ENCODE data around the gene FGF12.

DNA sequence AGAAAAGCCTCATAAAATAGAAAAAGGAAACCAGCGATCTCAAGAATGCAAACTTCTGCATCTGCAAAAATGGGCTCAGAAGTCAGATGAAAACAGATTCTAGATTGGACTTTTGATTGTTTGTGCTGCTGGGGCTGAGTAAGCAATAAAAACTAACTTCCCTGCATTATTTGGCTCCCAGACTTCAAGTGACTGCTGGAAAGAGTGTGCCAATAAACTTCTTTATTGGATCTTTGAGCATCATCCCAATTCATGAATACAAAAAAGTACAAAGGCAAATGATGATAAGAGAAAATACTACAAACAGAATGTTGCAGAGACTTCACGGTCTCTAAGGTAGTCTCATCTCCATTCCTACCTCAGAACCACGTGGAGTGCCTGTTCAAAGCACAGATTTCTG, 97.9 kb downstream of the FGF12 start:
- TF ChIP-seq, protein P1, sequence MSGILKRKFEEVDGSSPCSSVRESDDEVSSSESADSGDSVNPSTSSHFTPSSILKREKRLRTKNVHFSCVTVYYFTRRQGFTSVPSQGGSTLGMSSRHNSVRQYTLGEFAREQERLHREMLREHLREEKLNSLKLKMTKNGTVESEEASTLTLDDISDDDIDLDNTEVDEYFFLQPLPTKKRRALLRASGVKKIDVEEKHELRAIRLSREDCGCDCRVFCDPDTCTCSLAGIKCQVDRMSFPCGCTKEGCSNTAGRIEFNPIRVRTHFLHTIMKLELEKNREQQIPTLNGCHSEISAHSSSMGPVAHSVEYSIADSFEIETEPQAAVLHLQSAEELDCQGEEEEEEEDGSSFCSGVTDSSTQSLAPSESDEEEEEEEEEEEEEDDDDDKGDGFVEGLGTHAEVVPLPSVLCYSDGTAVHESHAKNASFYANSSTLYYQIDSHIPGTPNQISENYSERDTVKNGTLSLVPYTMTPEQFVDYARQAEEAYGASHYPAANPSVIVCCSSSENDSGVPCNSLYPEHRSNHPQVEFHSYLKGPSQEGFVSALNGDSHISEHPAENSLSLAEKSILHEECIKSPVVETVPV (CRISPR knock-in tag; IDR thresholded peaks at IDR 0.05) = no peak
- TF ChIP-seq TCF4 (CRISPR knock-in tag; IDR thresholded peaks at IDR 0.05; ENCODE audit: borderline replicate concordance) = no peak
- TF ChIP-seq OSR1 (CRISPR knock-in tag; IDR thresholded peaks at IDR 0.05) = no peak
- TF ChIP-seq, protein P2, sequence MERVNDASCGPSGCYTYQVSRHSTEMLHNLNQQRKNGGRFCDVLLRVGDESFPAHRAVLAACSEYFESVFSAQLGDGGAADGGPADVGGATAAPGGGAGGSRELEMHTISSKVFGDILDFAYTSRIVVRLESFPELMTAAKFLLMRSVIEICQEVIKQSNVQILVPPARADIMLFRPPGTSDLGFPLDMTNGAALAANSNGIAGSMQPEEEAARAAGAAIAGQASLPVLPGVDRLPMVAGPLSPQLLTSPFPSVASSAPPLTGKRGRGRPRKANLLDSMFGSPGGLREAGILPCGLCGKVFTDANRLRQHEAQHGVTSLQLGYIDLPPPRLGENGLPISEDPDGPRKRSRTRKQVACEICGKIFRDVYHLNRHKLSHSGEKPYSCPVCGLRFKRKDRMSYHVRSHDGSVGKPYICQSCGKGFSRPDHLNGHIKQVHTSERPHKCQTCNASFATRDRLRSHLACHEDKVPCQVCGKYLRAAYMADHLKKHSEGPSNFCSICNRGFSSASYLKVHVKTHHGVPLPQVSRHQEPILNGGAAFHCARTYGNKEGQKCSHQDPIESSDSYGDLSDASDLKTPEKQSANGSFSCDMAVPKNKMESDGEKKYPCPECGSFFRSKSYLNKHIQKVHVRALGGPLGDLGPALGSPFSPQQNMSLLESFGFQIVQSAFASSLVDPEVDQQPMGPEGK (CRISPR knock-in tag; IDR thresholded peaks at IDR 0.05; ENCODE audit: borderline replicate concordance) = no peak
- no peak for TF ChIP-seq ZFP3 (CRISPR knock-in tag; IDR thresholded peaks at IDR 0.05)
